CD4-positive, alpha-beta T cell treated with Interleukin-6 for 4 hours (primary cell): ENCODE results near the gene WDR70.
"Not testable (repeated sequence)": the region's sequence is repeated elsewhere in the genome, so short reads cannot be mapped to it uniquely, and the experiment has no call there.

ENCODE experiments used
- DNase-seq: peaks from one replicate; pipeline ENCODE4 v3.0.0-alpha.2; 2020; ENCODE audit warnings: mixed read lengths

WDR70 gene

GRCh38 chr5:37654566-37654965 is 275.4 kb downstream of the WDR70 start:
- DNase-seq, result not testable (repeated sequence)

GRCh38 chr5:37657046-37657445 is 277.9 kb downstream of the WDR70 start:
- no peak for DNase-seq

GRCh38 chr5:37658440-37658839 is 279.3 kb downstream of the WDR70 start:
- no peak for DNase-seq

GRCh38 chr5:37660319-37660718 is 281.2 kb downstream of the WDR70 start:
- DNase-seq, result no peak

GRCh38 chr5:37661227-37661920 is 282.3 kb downstream of the WDR70 start:
- DNase-seq, result no peak

- DNase-seq, result no peak
Measured at GRCh38 chr5:37661951-37662350, 282.8 kb downstream of the WDR70 start.

- DNase-seq, result no peak
Measured at GRCh38 chr5:37662362-37662761, 283.2 kb downstream of the WDR70 start.

GRCh38 chr5:37662789-37663485 is 283.8 kb downstream of the WDR70 start:
- DNase-seq, result no peak

GRCh38 chr5:37663538-37663937 is 284.4 kb downstream of the WDR70 start:
- DNase-seq, result no peak

- no peak for DNase-seq
Measured at GRCh38 chr5:37664551-37664950, 285.4 kb downstream of the WDR70 start.

- DNase-seq, result no peak
Measured at GRCh38 chr5:37665272-37665671, 286.2 kb downstream of the WDR70 start.

- no peak for DNase-seq
Measured at GRCh38 chr5:37665889-37666288, 286.8 kb downstream of the WDR70 start.

- no peak for DNase-seq
Measured at GRCh38 chr5:37667430-37667829, 288.3 kb downstream of the WDR70 start.

GRCh38 chr5:37667846-37668245 is 288.7 kb downstream of the WDR70 start:
- no peak for DNase-seq

- DNase-seq, result no peak
Measured at GRCh38 chr5:37668524-37669047, 289.5 kb downstream of the WDR70 start.

- DNase-seq, result not testable (repeated sequence)
Measured at GRCh38 chr5:37672118-37672588, 293.0 kb downstream of the WDR70 start.

- DNase-seq, result not testable (repeated sequence)
Measured at GRCh38 chr5:37674361-37674760, 295.2 kb downstream of the WDR70 start.

- not testable (repeated sequence) for DNase-seq
Measured at GRCh38 chr5:37679326-37679725, 300.2 kb downstream of the WDR70 start.

- not testable (repeated sequence) for DNase-seq
Measured at GRCh38 chr5:37679903-37680302, 300.8 kb downstream of the WDR70 start.

GRCh38 chr5:37683072-37683471 is 304.0 kb downstream of the WDR70 start:
- DNase-seq, result no peak

GRCh38 chr5:37685211-37685610 is 306.1 kb downstream of the WDR70 start:
- no peak for DNase-seq

- no peak for DNase-seq
Measured at GRCh38 chr5:37685816-37686215, 306.7 kb downstream of the WDR70 start.

GRCh38 chr5:37688925-37689324 is 309.8 kb downstream of the WDR70 start:
- not testable (repeated sequence) for DNase-seq

- DNase-seq, result not testable (repeated sequence)
Measured at GRCh38 chr5:37694333-37694732, 315.2 kb downstream of the WDR70 start.
